RWPE2 (cell line): ENCODE results near the gene CFAP97D2.

Experiments used
- ATAC-seq: fragments of 200-7000 bp; cut with Tn5 transposase; 3 replicates; pipeline ENCODE4 v1.9.1; 2021; ENCODE audit warnings: low read depth
- DNase-seq: peaks from one replicate; pipeline ENCODE4 v3.0.0-alpha.2; 2020; ENCODE audit warnings: low spot score
- H3K27ac ChIP-seq: fragments of 450-650 bp; 2 replicates; pipeline ENCODE4 v1.5.1; 2017; ENCODE audit warnings: mild to moderate bottlenecking; ENCODE audit not compliant: poor library complexity, severe bottlenecking
- H3K27me3 ChIP-seq: fragments of 250-450 bp; sonication (Bioruptor Pico); 2 replicates; pipeline ENCODE4 v1.5.1; 2021; ENCODE audit warnings: mild to moderate bottlenecking, moderate library complexity; ENCODE audit not compliant: insufficient read depth, poor library complexity, severe bottlenecking
- H3K36me3 ChIP-seq: fragments of 250-450 bp; sonication (Bioruptor Pico); 2 replicates; pipeline ENCODE4 v1.5.1; 2020; ENCODE audit warnings: low read depth, mild to moderate bottlenecking, moderate library complexity
- H3K4me1 ChIP-seq: fragments of 250-450 bp; sonication (Bioruptor Pico); 2 replicates; pipeline ENCODE4 v1.5.1; 2021; ENCODE audit warnings: mild to moderate bottlenecking, moderate library complexity; ENCODE audit not compliant: insufficient read depth, poor library complexity, severe bottlenecking
- H3K4me3 ChIP-seq: fragments of 250-450 bp; sonication (Bioruptor Pico); 2 replicates; pipeline ENCODE4 v1.5.1; 2021; ENCODE audit warnings: mild to moderate bottlenecking, moderate library complexity; ENCODE audit not compliant: severe bottlenecking
- H3K9me3 ChIP-seq: fragments of 250-450 bp; sonication (Bioruptor Pico); 2 replicates; pipeline ENCODE4 v1.5.1; 2021; ENCODE audit warnings: mild to moderate bottlenecking, moderate library complexity; ENCODE audit not compliant: severe bottlenecking
- CTCF ChIP-seq: fragments of 450-650 bp; IDR thresholded peaks from one replicate; pipeline ENCODE4 v1.5.1; 2017; ENCODE audit warnings: mild to moderate bottlenecking, moderate library complexity; ENCODE audit not compliant: poor library complexity, severe bottlenecking

Gene CFAP97D2

GRCh38 chr13:114266241-114266640 lies 87.2 kb downstream of the CFAP97D2 start:
- TF ChIP-seq CTCF = no peak
- H3K27ac ChIP-seq = no peak overlapping the region
- no peak for ATAC-seq
- H3K36me3 ChIP-seq = peaks cover 95% of the 10 kb centered on the region
- no peaks in the 10 kb centered on the region for H3K27me3 ChIP-seq
- DNase-seq = no peak
- H3K4me3 ChIP-seq = no peak overlapping the region
- H3K4me1 ChIP-seq = no peaks in the 10 kb centered on the region
- no peaks in the 10 kb centered on the region for H3K9me3 ChIP-seq

- Histone ChIP-seq H3K9me3 (no peaks in the 10 kb centered on the region), H3K27ac (no peak overlapping the region), H3K27me3 (no peaks in the 10 kb centered on the region), H3K4me3 (no peak overlapping the region), H3K4me1 (no peaks in the 10 kb centered on the region), H3K36me3 (peaks cover 90% of the 10 kb centered on the region)
- ATAC-seq (no peak), DNase-seq (no peak)
- TF ChIP-seq CTCF = no peak
Measured at GRCh38 chr13:114268344-114269280, 89.6 kb downstream of the CFAP97D2 start.

GRCh38 chr13:114269281-114269770 lies 90.3 kb downstream of the CFAP97D2 start:
- H3K27ac ChIP-seq = no peak overlapping the region
- no peak for DNase-seq
- TF ChIP-seq CTCF = no peak
- ATAC-seq = no peak
- H3K4me1 ChIP-seq = no peaks in the 10 kb centered on the region
- no peak overlapping the region for H3K4me3 ChIP-seq
- H3K27me3 ChIP-seq = no peaks in the 10 kb centered on the region
- no peaks in the 10 kb centered on the region for H3K9me3 ChIP-seq
- H3K36me3 ChIP-seq = peaks cover 85% of the 10 kb centered on the region
